Tibial artery (tissue), 4 donors: ENCODE measurements around the gene CSNK1D.
A peak's percentile ranks its signal among the peaks of the same experiment; 100 is the strongest.

ENCODE experiments used
- DNase-seq, 2 donors: peaks; one replicate each; pipeline ENCODE4 v3.0.0-alpha.2; 2019
- H3K27ac ChIP-seq, 2 donors: fragments of 200-600 bp; sonication (generic) in 1 of 2; 1 replicate in 1 of 2; 2 replicates in 1 of 2; pipeline ENCODE4 v1.5.1; 2018 to 2019; ENCODE audit warnings: mild to moderate bottlenecking in 1 of 2
- H3K27me3 ChIP-seq, 2 donors: fragments of 200-600 bp; sonication (generic) in 1 of 2; one replicate each; pipeline versions ENCODE4 v1.5.1 to v1.6.0; 2016 to 2019
- H3K36me3 ChIP-seq, 3 donors: fragments of 200-600 bp; sonication (generic) in 2 of 3; one replicate each; pipeline ENCODE4 v1.5.1; 2016 to 2019; ENCODE audit warnings: mild to moderate bottlenecking in 2 of 3
- H3K4me1 ChIP-seq, 4 donors: fragments of 200-600 bp; sonication (generic) in 2 of 4; 1 replicate in 3 of 4; 2 replicates in 1 of 4; pipeline ENCODE4 v1.5.1; 2016 to 2019
- H3K4me3 ChIP-seq, 2 donors: fragments of 200-600 bp; sonication (generic) in 1 of 2; 1 replicate in 1 of 2; 2 replicates in 1 of 2; pipeline ENCODE4 v1.5.1; 2018 to 2019; ENCODE audit warnings: mild to moderate bottlenecking in 2 of 2
- H3K9me3 ChIP-seq, 3 donors: fragments of 200-600 bp; sonication (generic) in 1 of 3; one replicate each; pipeline ENCODE4 v1.5.1; 2016 to 2019
- CTCF ChIP-seq, 2 experiments: fragments of 200-600 bp in 1 of 2; fragments of 450-650 bp in 1 of 2; IDR thresholded peaks; one replicate each; pipeline ENCODE4 v1.5.1; 2017 to 2019; ENCODE audit warnings: antibody characterized with exemption in 2 of 2, mild to moderate bottlenecking in 1 of 2, moderate library complexity in 1 of 2
- intact Hi-C: fragments of 100-400 bp; cut with DNase I; formaldehyde crosslinking; loops from one replicate; pipeline ENCODE4 v1.15.0; 2023; ENCODE audit warnings: low total_unique reads

The CSNK1D gene

GRCh38 chr17:82276938-82277337 is 3.4 kb upstream of the CSNK1D start:
- intact Hi-C loops = no loop called here
- no peak overlapping the region for H3K4me3 ChIP-seq
- TF ChIP-seq CTCF (IDR thresholded peaks at IDR 0.05) = no peak
- H3K27me3 ChIP-seq = peaks cover 0 to 2% of the 10 kb centered on the region in 2 donors
- peaks cover 0 to 15% (median 1%) of the 10 kb centered on the region in 3 donors for H3K36me3 ChIP-seq
- peaks cover 0 to 31% (median 13%) of the 10 kb centered on the region in 4 donors for H3K4me1 ChIP-seq
- DNase-seq = no peak
- H3K27ac ChIP-seq = no peak overlapping the region
- H3K9me3 ChIP-seq = no peaks in the 10 kb centered on the region

- Histone ChIP-seq H3K9me3 (no peaks in the 10 kb centered on the region), H3K36me3 (peaks cover 0 to 30% (median 13%) of the 10 kb centered on the region in 3 donors), H3K27me3 (no peaks in the 10 kb centered on the region), H3K27ac (no peak overlapping the region), H3K4me3 (no peak overlapping the region), H3K4me1 (peaks cover 0 to 39% (median 28%) of the 10 kb centered on the region in 4 donors)
- no peak for TF ChIP-seq CTCF (IDR thresholded peaks at IDR 0.05)
- intact Hi-C loops = no loop called here
- no peak for DNase-seq
These were observed 1.8 kb upstream of the CSNK1D start for GRCh38 chr17:82275326-82275725.

DNA sequence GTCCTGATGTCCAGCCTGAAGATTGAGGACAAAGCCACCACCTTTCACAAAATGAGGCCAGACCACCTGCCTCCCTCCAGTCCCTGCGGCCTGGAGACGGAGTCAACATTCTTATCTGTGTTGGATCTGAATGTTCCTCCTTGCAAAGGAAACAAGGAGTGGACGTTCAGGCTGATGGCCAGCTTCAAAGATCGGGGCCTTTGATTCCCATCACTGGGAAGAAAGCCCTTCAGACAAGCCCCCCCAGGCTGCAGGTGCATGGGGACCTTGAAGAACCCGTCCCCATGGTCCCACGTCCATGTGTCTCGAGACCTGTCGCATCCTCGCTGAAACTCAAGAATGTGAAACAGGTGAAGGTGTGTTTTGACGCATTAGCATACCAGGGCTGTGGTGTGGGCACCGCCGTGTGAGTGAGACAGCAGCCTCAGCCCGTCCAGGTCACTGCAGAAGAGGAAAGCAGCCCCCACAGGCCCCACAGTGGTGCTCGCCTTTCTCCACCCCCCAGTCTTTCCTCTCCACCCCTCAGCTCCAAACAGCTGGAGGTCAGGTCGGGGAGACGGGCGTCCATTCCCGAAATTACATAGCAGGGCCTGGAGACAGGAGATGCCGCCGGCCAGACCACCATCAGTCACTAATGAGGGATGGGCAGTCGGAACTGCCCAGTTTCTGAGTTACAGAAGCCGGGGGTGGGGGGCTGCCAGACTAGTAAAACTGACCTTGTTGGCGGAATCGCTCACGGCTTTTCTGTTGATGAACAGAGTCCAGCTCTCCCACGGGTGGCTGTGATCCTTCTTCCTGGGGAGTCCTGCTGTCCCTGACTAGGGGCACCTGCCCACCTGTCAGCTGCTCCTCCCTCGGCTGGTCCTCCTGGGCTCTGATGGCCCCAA is 877 bp upstream of the CSNK1D start:
- H3K27ac ChIP-seq = peak overlapping the region; percentile 98 to 99
- no peak for TF ChIP-seq CTCF (IDR thresholded peaks at IDR 0.05)
- peak overlapping the region; percentile 97 to 99 for H3K4me3 ChIP-seq
- peaks cover 0 to 48% (median 36%) of the 10 kb centered on the region in 4 donors for H3K4me1 ChIP-seq
- no peak for DNase-seq
- H3K9me3 ChIP-seq = no peaks in the 10 kb centered on the region
- H3K36me3 ChIP-seq = peaks cover 0 to 40% (median 13%) of the 10 kb centered on the region in 3 donors
- H3K27me3 ChIP-seq = no peaks in the 10 kb centered on the region
- intact Hi-C loops = no loop called here

GRCh38 chr17:82272495-82273326 is 789 bp downstream of the CSNK1D start:
- peaks cover 0 to 37% (median 13%) of the 10 kb centered on the region in 3 donors for H3K36me3 ChIP-seq
- intact Hi-C loops = no loop called here
- H3K9me3 ChIP-seq = no peaks in the 10 kb centered on the region
- DNase-seq = peak; percentile 31 to 76
- peak overlapping the region; percentile 98 to 99 for H3K27ac ChIP-seq
- peaks cover 4 to 65% (median 48%) of the 10 kb centered on the region in 4 donors for H3K4me1 ChIP-seq
- no peaks in the 10 kb centered on the region for H3K27me3 ChIP-seq
- no peak for TF ChIP-seq CTCF (IDR thresholded peaks at IDR 0.05)
- H3K4me3 ChIP-seq = peak overlapping the region; percentile 97 to 99

- DNase-seq = no peak
- intact Hi-C loops = no loop called here
- Histone ChIP-seq H3K36me3 (peaks cover 0 to 31% (median 14%) of the 10 kb centered on the region in 3 donors), H3K4me3 (no peak overlapping the region), H3K27ac (peak overlapping the region in 1 of 2 donors; percentile 99), H3K9me3 (no peaks in the 10 kb centered on the region), H3K4me1 (peaks cover 4 to 78% (median 61%) of the 10 kb centered on the region in 4 donors), H3K27me3 (no peaks in the 10 kb centered on the region)
- TF ChIP-seq CTCF (IDR thresholded peaks at IDR 0.05) = no peak
These were observed 2.1 kb downstream of the CSNK1D start for GRCh38 chr17:82271401-82271800.
